HG02884 (cell line): ENCODE results near the gene RNF32.
"Not testable (repeated sequence)": the region's sequence is repeated elsewhere in the genome, so short reads cannot be mapped to it uniquely, and the experiment has no call there.

ENCODE experiments used
- ATAC-seq: cut with Tn5 transposase; IDR thresholded peaks from one replicate; pipeline ENCODE4 v1.9.1; 2021; ENCODE audit warnings: mild to moderate bottlenecking, moderate library complexity; ENCODE audit not compliant: unreplicated experiment

Gene RNF32

GRCh38 chr7:156612930-156613329 is 27.6 kb upstream of the RNF32 start:
- ATAC-seq: peak; percentile 51

- ATAC-seq: no peak
Measured at GRCh38 chr7:156614434-156615264, 25.9 kb upstream of the RNF32 start.

- no peak for ATAC-seq
Measured at GRCh38 chr7:156616269-156617202, 24.0 kb upstream of the RNF32 start.

- ATAC-seq: no peak
Measured at GRCh38 chr7:156617215-156617614, 23.4 kb upstream of the RNF32 start.

- ATAC-seq: no peak
Measured at GRCh38 chr7:156618078-156618779, 22.3 kb upstream of the RNF32 start.

GRCh38 chr7:156618780-156619367 is 21.7 kb upstream of the RNF32 start:
- no peak for ATAC-seq

GRCh38 chr7:156619488-156620290 is 20.9 kb upstream of the RNF32 start:
- not testable (repeated sequence) for ATAC-seq

GRCh38 chr7:156620291-156620675 is 20.3 kb upstream of the RNF32 start:
- no peak for ATAC-seq

GRCh38 chr7:156621652-156622051 is 18.9 kb upstream of the RNF32 start:
- ATAC-seq: no peak

GRCh38 chr7:156625580-156625979 is 15.0 kb upstream of the RNF32 start:
- no peak for ATAC-seq

GRCh38 chr7:156626220-156626895 is 14.2 kb upstream of the RNF32 start:
- no peak for ATAC-seq

- ATAC-seq: no peak
Measured at GRCh38 chr7:156628562-156628961, 12.0 kb upstream of the RNF32 start.

- no peak for ATAC-seq
Measured at GRCh38 chr7:156629873-156630272, 10.7 kb upstream of the RNF32 start.

GRCh38 chr7:156634117-156634516 is 6.5 kb upstream of the RNF32 start:
- ATAC-seq: no peak

- ATAC-seq: no peak
Measured at GRCh38 chr7:156635529-156636385, 4.8 kb upstream of the RNF32 start.

GRCh38 chr7:156637093-156637492 is 3.5 kb upstream of the RNF32 start:
- ATAC-seq: not testable (repeated sequence)

- ATAC-seq: no peak
Measured at GRCh38 chr7:156638443-156639077, 2.0 kb upstream of the RNF32 start.
